Activated T-cell treated with anti-CD3 and anti-CD28 coated beads for 4 hours (primary cell): Measurements from ENCODE around the gene GRID1.
"Not testable (repeated sequence)": the region's sequence is repeated elsewhere in the genome, so short reads cannot be mapped to it uniquely, and the experiment has no call there.

Experiments used
- DNase-seq: peaks from one replicate; pipeline ENCODE4 v3.0.0-alpha.2; 2020

GRID1 gene

GRCh38 chr10:86123304-86123703, 243.3 kb downstream of the GRID1 start:
- no peak for DNase-seq

GRCh38 chr10:86122646-86123045, 243.9 kb downstream of the GRID1 start:
- DNase-seq = no peak

GRCh38 chr10:86121200-86121599, 245.4 kb downstream of the GRID1 start:
- no peak for DNase-seq

GRCh38 chr10:86117051-86117450, 249.5 kb downstream of the GRID1 start:
- DNase-seq = no peak

GRCh38 chr10:86113983-86114382, 252.6 kb downstream of the GRID1 start:
- no peak for DNase-seq

GRCh38 chr10:86113501-86113900, 253.1 kb downstream of the GRID1 start:
- no peak for DNase-seq

GRCh38 chr10:86113044-86113443, 253.6 kb downstream of the GRID1 start:
- DNase-seq = no peak

- DNase-seq = no peak
Observed at GRCh38 chr10:86111902-86112545, 254.6 kb downstream of the GRID1 start.

- DNase-seq = no peak
Observed at GRCh38 chr10:86110156-86110786, 256.3 kb downstream of the GRID1 start.

GRCh38 chr10:86109421-86109820, 257.2 kb downstream of the GRID1 start:
- no peak for DNase-seq

- no peak for DNase-seq
Observed at GRCh38 chr10:86108696-86109095, 257.9 kb downstream of the GRID1 start.

- not testable (repeated sequence) for DNase-seq
Observed at GRCh38 chr10:86107611-86108310, 258.8 kb downstream of the GRID1 start.

GRCh38 chr10:86107131-86107530, 259.5 kb downstream of the GRID1 start:
- no peak for DNase-seq

- DNase-seq = no peak
Observed at GRCh38 chr10:86106616-86107015, 260.0 kb downstream of the GRID1 start.

GRCh38 chr10:86105640-86106039, 261.0 kb downstream of the GRID1 start:
- no peak for DNase-seq

- DNase-seq = no peak
Observed at GRCh38 chr10:86105181-86105580, 261.4 kb downstream of the GRID1 start.

GRCh38 chr10:86104611-86105145, 261.9 kb downstream of the GRID1 start:
- DNase-seq = no peak

GRCh38 chr10:86104156-86104555, 262.4 kb downstream of the GRID1 start:
- DNase-seq = no peak

GRCh38 chr10:86103391-86104101, 263.0 kb downstream of the GRID1 start:
- no peak for DNase-seq

- no peak for DNase-seq
Observed at GRCh38 chr10:86102451-86102850, 264.1 kb downstream of the GRID1 start.

GRCh38 chr10:86102031-86102430, 264.6 kb downstream of the GRID1 start:
- no peak for DNase-seq

GRCh38 chr10:86100581-86101061, 266.0 kb downstream of the GRID1 start:
- DNase-seq = no peak
